ENCODE data around the gene NSFL1C. TPM values are rescaled to one million over a fixed set of nuclear protein-coding genes. Genes with fewer than 3 reads are reported as not detected.

Gene NSFL1C
- polyA plus RNA-seq, 12 donors: 61.3 to 75.1 (median 66.6) TPM; not detected in 1

DNA sequence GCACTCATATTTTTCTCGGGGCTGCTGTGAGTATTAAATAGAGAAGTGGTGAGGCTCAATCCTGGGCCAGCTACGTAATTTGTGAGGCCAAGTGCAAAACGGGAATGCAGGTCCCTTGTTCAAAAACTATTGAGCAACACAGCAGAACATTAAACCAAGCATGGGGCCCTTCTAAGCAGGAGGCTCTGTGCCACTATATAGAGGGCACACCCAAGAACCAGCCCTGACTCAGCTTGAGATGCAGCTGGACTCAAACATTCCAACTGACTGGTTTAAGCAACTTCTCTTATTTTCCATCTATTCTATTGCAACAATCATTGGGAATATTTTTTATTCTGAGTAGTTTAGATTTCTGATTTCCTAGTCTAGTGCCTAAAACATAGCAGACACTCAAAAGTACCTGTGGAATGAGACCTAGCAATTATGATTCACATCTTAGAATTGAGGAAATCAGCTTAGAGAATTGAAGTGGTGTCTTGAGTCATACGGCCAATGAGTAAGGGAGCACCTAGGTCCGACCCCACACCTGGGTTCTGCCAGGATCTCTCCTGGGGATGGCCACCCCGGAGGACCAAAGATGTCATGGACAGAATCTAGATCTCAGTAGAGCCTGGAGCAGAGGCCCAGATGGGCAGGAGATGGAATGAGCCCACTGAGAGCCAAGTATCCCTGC is 23.3 kb upstream of the NSFL1C start:
- no peak for DNase-seq

DNA sequence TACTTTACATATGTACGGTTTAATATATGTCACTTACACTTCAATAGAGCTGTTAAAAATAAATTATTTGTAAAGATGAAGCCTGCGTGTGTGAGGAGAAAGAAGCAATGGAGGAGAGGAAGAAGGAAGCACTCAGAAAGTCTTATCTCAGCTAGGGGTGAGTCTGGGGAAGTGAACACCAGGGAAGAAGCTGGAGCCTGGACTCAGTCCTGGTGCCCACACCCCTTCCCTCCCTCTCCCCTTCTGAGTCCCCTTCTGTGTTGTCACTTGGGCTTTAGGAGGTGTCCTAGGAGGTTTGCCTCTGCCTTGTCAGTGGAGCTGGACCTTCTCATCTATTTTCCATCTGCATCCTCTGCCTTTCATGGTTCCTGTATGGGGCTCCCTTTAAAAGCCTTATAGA is 22.7 kb upstream of the NSFL1C start:
- DNase-seq: no peak

DNA sequence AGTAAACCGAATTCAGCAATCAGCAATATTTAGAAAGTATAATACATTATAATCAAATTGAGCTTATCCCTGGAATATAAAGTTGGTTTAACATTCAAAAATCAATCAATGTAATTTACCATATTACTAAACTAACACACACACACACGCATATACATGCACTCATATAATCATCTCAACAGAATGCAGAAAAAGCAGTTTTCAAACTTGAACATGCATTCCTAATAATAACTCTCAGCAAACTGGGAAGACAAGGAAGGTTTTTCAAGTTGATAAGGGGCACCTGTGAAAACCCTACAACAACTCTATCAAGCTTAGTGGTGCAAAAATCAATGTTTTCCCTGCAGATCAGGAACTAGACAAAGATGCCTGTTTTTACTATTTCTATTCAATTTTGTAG is 19.9 kb upstream of the NSFL1C start:
- no peak for DNase-seq

DNA sequence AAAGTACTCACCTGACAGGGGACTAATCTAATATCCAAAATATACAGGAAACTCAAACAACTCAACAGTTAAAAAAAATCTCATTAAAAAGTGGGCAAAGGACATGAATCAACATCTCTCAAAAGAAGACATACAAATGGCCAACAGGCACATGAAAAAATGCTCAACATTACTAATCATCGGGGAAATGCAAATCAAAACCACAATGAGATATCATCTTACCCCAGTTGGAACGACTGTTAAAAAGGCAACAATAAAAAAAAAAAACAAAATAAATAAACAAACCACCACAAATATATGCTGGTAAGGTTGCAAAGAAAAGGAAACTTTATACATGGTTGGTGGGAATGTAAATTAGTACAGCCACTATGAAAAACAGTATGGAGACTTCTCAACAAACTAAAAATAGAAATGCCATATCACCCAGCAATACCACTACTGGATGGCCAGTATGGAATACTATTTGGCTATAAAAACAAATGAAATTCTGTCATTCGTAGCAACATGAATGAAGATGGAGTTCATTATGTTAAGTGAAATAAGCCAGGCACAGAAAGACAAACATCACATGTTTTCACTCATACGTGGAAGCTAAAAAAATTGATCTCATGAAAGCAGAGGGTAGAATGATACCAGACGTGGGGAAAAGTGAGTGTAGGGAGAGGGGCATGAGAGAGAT is 17.9 kb upstream of the NSFL1C start:
- no peak for DNase-seq

DNA sequence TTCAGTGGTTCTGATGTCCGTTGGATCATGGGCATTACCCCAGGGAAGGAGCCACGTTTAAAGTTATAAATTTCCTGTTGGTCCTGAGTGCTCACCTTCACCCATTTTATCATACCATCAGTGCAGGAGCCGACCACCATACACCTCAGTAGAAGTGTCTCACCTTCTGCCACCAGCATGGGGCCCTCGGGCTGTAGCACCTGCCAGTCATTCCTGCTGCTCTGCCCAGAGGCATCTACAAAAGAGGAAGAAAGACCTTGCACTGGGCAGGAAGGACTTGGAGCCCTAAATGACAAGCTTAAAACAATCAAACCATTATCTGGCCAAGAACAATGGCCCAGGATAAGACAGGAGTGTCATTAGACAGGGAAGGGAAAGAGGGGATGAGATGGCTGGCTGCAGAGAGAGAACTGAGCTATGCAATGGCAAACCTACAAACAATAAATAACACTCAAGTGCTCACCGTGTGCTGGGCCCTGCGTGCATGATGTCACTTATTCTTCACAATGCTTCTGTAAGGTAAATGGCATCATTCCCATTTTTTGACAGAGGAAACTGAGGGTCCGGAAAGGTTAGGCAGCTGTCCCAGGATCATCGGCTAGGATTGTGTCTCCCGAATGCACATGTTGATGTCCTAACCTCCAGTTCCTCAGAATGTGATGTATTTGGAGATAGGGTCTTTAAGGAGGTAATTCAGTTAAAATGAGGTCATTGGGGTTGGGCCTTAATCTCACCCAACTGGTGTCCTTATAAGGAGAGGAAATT is 13.4 kb upstream of the NSFL1C start:
- DNase-seq: no peak

DNA sequence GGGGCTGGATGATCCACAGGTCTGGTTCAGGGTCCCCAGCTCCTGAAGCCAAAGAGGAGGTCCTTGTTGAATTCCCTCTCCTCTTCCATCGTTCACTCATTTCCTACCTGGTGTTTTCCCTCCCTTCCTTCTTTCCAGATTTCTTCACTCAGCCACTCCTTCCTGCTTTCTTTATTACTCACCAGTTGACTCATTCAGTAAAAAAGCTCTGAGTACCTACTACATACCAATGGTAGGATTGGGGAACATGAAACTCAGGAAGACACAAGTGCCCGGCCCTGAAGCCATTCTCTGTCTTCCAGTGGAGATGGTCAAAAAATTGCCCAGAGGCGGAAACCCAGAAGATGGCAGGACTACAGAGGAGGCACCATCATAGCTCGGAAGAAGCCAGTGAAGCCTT is 11.9 kb upstream of the NSFL1C start:
- no peak for DNase-seq

DNA sequence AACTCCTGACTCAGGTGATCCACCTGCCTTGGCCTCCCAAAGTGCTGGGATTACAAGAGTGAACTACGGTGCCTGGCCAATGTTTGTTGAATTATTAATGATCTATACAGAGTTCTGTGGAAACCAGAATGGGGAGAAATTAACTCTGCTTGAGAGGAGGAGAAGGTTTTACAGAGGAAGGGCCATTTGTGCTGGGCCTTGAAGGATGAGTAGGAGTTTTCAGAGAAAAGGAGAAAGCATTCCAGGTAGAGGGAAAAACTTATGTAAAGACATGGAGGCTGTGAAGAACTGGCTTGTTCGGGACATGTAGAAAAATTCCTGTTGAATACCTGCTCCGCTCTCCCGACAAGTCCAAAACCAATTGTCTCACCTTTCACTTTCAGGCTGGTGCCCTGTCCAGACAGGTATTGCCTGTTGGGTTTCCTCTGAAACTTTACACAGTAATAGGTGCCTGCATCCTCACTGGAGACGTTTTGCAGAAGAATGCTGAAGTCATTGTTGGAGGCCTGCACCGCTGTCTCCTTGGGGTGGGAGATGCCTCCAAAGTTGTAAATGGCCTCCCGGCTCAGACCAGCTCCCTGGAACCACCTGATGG is 11.3 kb upstream of the NSFL1C start:
- no peak for DNase-seq

DNA sequence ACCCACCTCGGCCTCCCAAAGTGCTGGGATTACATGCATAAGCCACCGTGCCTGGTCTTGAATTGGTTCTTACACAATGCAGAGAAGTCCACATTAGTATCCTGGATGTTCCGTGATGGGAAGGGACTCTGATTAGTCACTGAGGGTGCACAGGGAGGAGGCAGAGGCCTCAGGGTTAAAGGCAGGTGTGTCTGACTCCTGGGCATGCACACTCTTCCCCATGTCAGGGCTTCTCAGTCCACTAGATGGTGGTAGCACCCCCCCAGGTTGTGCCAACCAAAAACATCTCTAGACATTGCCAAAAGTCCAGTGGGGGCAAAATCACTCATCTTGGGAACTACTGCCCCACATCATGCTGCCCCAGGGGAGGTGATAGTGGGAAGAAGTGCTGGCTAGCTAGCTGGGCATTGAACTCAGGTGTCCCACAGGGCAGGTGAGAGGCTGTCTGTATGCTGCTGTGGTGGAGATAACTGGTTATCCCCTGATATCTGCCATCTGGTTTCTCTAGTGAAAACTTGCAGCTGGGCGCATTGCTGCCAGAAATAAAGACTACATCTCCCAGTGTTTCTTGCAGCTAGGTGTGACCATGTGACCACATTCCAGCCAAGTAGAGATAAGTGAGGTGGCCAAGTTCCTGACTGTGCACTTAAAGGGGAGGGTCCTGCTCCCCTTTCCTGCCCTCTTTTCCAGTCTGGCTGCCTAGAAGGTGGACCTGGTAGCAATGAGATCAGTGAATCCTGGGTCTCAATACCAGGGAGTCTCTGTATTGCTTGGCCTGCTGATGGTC is 8.4 kb upstream of the NSFL1C start:
- no peak for DNase-seq

DNA sequence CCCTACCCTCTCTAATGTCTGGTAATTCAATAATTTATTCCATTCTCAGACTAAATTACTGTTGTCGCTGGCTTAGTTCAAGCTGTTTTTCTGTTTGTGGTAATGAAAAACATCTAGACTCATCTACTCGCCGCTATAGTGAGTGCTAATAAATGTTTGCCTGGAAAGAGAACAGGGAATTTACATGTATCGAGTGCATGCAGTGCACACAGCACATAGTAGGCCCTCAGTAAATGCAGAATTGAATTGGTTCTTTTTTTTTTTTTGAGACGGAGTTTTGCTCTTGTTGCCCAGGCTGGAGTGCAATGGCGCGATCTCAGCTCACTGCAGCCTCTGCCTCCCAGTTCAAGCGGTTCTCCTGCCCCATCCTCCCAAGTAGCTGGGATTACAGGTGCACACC is 7.7 kb upstream of the NSFL1C start:
- DNase-seq: no peak

DNA sequence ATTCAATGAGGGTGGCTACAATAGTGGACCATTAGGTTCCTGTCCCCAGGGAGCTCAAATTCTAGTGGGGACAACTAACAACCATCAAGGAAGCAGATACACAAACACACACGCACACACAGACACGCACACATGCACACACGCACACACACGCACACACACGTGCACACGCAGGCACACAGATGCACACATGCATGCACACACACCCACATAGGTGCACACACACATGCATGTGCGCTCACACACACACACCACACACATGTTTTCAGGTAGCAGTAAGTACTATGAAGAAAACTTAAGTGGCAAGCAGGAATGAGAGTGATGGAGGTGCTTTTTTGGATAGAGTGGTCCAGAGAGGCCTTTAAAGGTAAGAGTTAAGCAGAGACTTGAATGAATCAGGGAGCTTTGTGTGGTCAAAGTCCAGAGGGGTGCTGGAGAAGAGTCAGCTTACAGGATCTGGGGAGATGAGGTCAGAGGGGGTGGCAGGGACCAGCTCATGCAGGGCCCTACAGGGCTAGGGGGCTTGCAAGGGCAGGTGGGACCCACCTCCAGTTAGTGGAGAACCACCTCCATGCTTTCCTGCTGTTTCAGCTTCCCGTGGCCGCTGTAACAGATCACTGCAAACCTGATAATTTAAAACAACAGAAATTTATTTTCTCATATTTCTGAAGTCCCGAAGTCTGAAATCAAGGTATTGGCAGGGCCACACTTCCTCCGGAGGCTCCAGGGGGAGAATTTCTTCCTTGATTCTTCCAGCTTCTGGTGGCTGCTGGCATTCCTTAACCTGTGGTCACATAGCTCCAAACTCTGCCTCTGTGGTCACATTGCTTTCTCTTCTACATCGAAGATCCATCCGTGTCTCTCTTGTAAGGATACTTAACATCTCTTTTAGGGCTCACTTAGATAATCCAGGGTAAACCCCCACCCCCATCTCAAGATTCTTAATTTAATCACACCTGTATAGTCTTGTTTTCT is 6.9 kb upstream of the NSFL1C start:
- DNase-seq: no peak

DNA sequence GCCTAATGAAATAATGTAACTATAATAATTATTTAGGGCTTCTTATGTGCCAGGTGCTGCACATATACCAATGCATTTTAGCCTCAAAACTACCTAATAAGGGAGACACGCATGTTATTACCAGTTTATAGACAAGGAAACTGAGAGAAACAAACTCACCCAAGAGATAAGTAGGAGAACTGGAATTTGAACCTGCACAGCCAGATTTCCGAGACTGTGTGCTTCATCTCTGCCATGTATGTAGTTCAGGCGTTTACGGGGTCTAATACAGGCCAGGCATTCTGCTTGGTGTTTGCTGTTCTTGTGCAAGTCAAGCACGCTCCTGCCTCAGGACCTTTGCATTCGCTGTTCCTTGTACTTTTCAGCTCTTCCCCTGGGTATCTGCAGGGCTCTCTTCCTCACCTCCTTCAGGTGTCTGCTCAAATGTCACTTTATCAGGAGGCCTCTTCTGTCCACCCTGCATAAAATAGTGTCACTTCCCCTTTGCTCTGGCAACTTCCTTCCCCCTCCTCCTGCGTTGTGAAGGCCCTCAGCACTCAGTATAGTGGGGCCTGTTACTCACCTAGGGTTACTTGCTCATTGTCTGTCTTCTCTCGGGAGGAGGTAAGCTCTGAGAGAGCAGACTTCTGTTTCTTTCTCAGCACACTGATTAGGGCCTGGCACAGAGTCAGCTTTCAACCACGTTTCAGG is 6.1 kb upstream of the NSFL1C start:
- no peak for DNase-seq

DNA sequence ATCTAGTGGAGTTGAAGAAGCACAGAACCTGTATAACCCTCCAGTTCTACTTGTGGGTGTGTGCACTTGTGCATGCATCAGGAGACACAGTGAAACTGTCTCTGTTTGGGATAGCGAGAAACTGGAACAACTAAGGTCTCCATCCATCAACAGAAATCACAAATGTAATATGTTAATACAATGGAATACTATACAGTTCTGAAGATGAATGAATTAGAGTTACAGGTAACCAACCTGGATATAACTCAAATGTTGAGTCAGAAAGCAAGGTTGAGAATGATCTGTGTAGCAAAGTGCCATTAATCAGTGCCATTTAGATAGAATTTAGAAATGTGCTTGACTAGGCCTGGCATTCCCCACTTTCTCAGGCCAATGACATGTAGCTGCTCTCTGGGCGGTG is 4.6 kb upstream of the NSFL1C start:
- no peak for DNase-seq

DNA sequence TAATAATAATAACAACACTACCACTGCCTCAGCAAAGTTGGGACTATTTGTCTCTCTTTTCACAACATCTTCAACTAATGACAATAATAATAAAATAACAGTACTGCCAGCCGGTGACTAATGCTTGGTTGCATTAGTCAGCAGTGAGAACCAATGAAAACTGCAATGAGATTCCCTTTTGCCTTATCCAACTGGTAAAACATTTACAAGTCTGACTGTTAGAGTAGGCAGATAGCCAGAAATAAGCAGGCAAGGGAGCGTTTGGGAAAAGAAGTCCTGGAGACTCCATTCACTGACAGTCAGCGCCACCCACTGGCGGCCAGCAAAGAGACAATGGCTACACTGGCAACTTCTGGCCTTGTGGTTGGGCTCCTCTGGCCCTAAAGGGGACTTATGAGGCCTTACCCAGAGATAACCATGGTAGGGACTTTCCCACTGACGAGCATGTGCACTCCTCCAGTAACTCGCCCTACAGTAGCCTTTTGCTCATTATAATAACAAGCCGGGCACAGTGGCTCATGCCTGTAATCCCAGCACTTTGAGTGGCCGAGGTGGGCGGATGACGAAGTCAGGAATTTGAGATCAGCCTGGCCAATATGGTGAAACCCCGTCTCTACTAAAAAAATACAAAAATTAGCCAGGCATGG is 3.4 kb upstream of the NSFL1C start:
- peak; percentile 75 for DNase-seq

DNA sequence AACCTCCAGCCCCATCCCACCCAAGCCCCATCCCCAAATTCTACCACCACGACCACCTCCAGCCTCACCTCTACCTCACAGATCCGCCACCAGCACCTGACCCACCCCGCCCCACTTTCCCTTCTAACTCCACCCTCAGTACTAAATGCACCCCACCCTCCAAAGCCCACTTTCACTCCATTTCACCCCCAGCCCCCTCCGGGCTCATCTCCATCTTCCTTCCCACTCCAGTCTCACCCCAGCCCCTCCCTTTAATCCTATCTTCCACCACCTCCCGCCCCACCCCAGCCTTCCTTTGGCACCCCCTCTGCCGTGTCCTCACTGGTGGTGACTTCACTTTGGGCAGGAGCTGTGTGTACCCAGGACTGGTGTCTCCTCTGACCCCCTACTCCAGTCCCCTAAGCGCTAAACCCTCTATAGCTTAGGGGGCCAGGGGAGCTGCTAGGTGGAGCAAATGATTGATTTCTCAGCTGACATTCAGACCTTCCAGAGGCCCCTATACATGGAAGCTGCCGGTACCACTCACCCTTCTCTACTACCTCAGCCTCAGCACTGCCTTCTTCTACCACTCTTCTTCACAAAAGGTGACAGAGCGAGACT is 2.8 kb upstream of the NSFL1C start:
- no peak for DNase-seq

DNA sequence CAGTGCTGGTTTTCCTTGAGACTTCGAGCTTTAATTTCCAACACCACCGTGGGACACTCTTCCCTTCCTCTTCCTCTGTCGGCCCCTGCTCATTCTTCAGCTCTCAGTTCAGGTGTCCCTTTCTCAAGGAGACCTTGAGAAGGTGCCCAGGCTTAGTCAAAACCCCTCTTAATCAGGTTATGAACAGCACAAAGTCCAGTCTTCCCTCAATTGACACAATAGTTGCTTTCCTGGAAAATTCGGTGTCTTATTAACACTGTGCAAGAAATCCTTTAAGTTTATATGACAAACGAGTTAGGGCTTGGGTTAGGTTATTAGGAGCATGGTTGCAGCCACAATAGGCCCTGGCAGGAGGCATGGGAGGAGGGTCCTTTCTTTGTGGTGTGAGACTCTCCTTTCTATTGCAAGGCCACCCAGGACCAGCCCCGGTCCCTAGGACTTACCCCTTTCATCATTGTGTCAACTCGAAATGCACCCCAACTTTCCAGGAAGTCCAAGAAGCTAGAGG is 1.5 kb upstream of the NSFL1C start:
- DNase-seq: no peak

DNA sequence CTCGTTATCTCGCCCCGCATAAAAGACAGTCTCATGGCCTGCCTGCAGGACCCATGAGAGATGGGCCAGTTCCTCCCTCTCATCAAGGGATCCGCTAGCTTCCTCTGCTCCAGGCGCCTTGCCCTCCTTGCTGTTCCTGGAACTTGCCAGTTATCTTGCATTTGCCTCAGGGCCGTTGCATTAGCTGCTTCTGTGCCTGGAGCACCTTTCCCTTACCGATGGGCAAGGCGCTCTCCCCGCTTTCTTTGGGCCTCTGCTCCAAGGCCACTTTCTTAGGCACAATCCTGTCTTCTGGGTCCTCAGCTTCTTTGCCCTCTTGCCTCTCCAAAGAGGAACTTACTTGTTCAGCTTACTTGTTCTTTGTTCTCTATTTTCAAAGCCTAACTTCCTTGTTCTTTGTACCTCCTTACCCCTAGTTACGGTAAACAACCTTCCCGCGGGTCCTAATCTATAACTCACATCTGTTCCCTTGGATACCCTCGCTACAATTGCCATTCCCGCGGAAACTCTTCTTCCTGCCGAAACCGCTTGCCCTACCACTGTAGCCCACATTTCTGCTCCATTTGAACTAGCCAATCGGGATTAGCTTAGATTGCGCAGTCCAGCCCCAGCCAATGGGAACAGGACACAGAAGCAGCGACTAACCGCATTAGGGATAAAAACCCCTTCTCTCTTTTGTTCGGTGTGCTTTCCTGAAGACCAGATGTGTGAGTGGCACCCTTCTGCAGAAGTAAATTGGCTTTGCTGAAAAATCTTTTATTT is 887 bp upstream of the NSFL1C start:
- DNase-seq: no peak

DNA sequence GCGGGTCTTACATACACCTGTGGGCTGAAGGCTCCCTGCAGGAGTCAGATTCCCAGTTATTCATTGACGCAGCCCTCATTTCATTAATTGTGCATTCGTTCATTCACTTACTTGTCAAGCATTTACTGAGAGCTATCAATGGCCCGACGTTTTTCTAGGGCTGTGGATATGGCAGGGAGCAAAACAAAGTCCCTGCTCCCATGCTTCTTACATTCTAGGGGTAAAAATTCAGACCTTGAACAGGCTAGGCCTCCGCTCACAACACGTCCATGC is 369 bp upstream of the NSFL1C start:
- DNase-seq: no peak

DNA sequence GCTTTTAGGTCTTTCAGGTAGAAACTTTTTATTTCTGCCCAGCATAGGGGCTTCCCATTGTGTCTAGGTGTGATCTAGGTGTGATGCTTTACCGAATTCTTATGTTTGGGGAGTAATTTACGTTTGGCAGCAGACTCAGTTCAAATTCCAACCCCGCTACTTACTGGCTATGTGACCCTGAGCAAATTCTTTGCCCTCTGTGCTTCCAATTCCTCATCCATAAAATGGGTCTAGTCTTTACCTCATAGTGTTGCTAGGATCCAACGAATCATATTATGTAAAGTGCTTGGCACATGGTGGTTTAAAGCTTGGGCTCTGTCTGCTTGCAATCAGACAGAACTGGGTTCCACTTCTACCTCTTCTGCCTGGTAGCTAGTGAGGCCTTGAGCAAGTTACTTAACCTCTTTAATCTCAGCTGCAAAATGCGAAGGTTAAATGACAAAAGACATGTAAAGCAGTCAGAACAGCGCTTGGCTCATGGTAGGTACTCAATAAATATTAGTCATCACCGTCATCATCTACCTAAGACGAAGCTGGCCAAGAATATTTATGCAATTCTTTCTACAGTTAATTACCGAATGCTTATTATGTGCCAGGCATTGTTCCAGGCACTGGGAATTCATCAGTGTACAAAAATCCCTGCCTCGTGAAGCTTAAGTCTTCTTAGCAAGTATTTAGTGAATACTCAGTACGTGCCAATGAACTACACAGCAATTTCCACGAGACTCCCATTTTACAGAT is 1.0 kb downstream of the NSFL1C start:
- no peak for DNase-seq

Data from muscle of arm (tissue), 12 donors.